HG03520 (cell line): Measurements from ENCODE around the gene MZF1.

Experiments used
- ATAC-seq: cut with Tn5 transposase; IDR thresholded peaks from one replicate; pipeline ENCODE4 v1.9.1; 2021; ENCODE audit warnings: mild to moderate bottlenecking, moderate library complexity; ENCODE audit not compliant: unreplicated experiment

Gene MZF1

DNA sequence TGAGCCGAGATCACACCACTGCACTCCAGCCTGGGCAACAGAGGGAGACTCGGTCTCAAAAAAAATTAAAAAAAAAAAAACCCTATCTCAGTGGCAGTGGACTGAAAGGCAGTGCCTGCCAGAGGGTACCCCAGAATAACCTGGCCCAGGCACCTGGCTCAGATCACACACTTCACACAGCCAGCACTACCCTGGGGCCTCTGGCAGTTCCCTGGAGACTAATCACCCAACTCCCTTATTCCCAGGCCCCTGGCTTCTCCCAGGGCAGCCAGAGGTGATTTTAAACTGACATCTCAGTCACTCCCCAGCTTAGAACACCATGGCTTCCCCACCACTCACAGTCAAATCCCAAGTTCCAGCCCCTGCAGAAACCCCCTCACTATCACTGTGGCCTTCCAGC is 57.9 kb downstream of the MZF1 start:
- ATAC-seq, result no peak

DNA sequence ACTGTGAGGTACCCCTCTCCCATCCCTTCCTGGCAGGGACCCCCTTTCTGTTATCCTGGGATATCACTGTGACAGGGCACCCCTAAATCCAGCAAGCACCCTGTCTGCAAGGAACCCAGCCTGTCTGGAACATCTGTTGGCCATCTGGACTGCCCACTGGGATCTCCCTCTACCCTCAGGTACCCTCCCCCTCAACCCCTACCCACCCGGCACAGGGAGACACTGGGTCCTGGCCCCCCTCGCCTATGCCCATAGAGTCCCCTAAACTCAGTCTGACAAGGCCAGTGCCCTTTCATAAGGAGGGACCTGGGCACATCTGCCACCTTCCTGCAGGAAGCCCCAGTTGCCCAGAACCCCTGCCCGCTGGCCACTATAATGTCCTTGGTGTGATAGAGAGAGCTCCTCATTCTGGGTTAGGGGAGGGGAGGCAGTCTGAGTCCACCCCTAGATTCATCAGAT is 58.5 kb downstream of the MZF1 start:
- ATAC-seq, result no peak

DNA sequence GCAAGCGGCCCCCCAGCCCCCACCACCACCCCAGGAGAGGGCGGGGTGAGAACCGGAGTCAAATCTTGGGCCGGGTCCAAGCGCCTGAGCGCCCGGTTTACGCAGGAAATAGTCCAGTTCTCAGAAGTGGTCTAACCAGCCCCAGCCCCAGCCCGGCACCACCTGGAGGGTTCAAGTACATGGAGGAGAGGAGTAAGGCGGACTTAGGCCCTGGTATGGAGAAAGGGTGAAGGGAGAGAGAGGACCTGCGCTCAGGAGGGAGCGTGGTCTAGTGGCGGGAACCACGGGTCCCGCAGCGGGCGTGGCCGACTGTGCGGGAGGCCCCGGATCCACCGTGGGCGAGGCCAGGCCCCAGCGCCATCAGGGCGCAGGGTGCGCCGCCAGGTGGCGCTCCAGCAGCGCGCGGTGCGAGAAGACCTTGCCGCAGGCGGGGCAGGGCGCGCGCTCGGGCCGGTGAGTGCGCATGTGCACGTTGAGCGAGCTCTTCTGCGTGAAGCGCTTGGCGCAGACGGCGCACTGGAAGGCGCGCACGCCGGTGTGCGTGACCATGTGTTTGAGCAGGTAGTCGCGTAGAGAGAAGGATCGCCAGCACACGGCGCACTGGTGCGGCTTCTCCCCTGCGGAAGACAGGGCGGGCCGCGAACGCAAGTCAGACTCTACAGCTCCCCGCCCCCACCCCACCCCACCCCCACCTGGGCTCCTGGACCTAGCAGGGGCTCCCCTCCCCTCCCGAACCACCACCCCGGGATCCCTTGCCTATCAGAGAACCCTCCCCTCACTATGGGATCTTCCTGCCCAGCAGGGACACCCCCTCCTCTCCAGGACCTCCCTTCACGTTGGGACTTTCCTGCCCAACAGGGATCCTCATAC is 59.2 kb downstream of the MZF1 start:
- peak; percentile 61 for ATAC-seq

DNA sequence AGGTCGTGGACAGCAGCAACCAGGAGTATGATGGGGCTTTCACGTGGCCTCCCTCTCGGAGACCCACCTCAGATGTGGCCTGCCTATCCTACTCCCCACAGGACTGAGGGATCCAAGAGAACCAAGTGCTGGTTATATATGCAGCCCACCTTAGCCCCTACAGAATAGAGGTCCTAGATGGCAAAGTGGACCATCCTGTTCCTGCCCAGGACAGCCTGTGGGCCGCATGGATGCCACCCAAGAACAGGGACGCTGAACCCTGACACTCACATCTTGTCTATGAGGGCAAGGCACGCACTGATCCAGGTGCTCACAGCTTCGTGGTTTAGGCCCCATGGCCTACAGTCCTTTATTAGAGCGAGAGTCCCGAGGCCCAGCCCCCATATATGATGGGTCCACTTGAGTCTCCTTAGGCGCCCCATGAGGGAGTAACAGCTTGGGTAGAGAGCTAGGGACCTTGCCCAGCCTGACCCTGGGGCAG is 59.9 kb downstream of the MZF1 start:
- no peak for ATAC-seq
